ENCODE measurements around the gene PEAK1. TPM values are rescaled to one million over a fixed set of nuclear protein-coding genes. Genes with fewer than 3 reads are reported as not detected.

PEAK1 gene
- polyA plus RNA-seq, 3 donors = 27.4 to 33.5 (median 28.2) TPM

DNA sequence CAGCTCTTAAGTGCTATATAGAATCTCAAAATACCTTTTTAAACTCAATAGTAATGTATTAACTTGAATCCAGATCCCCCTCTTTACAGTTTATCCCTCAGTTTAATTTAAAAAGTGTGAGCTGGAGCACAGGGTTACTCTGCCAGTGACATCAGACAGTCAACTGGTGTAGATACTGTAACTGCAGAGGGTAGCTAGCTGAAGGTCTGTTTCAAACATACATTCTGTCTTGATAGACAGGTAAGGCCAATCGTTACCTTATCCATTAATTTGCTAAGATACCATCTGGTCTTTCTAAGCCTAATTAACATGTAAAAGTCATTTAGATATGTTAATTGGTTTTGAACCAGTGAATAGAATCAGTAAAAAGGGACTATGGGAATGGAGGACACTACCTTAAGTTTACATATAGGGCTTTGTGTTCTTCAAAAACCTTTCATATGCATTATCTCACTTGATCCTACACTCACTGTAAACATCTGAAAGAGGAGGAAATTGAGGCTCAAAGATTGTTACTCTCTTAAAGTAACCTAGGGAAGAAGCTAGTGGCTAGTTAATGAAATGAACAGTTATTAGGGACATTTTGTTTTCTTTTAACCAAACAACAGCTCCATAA, 289.5 kb downstream of the PEAK1 start:
- no peak for DNase-seq (ENCODE audit: extremely low read depth in 1 of 11, low read depth in 9 of 11, low spot score in 4 of 11)

DNA sequence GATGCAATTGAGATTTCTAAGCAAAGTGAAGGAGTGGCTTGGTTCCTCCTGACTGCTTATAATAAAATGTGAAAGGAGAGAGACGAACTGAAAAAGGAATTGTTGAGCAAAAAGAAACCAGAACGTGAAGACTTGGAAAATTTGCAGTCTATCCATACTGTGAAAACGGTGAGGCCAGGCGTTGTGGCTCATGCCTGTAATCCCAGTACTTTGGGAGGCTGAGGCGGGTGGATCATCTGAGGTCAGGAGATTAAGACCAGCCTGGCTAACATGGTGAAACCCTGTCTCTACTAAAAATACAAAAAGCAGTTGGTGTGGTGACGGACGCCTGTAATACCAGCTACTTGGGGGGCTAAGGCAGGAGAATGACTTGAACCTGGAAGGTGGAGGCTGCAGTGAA, 292.3 kb downstream of the PEAK1 start:
- DNase-seq (ENCODE audit: extremely low read depth in 1 of 11, low read depth in 9 of 11, low spot score in 4 of 11) = no peak

DNA sequence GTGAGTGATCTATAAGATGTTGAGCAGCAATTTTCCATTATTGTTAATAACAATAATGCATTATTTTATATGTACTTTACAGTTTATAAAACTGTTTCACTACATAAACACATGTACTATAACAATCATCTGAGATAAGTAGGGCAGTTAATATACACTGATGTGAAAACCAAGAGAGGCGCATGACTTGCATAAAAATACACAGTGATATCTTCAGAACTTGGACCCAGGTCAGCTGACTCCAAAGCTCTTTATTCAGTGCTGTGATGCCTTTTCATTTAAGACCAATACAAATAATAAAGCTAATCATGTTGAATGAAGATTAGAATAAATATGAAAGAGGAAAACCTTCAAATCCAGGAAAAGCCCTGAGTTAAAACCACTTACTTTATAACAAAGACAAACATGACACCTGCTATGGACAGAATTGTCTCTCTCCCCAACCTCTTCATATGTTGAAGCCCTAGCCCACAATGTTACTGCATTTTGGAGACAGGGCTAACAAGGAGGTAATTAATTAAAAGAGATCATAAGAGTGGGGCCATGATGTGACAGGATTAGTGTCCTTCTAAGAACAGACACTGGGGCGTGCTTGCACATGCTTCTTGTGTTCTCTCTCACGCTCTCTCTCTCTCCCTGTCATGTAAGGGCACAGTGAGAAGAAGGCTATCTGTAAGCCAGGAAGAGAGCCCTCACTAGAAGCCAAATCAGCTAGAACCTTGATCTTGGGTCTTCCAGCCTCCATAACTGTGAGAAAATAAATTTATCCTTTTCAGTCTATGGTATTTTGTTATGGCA, 293.2 kb downstream of the PEAK1 start:
- no peak for DNase-seq (ENCODE audit: extremely low read depth in 1 of 11, low read depth in 9 of 11, low spot score in 4 of 11)

DNA sequence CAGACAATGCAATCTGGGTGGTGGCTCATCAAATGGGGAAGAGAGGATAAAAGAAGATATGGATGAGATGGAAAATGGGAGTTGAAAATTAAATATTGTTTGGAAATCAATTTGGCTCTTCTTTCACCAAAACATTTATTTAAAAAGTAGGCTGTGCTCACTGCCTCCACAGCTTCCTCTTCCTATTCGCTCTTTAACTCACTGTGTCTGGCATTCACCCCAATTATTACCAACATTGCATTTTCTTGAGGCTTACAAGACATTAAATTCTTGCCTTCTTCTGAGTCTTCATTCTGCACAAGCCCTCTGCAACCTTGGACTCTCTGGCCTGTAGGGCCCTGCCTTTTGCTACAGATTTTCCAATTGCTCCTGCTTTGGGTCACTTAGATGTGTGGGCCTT, 296.1 kb downstream of the PEAK1 start:
- DNase-seq (ENCODE audit: extremely low read depth in 1 of 11, low read depth in 9 of 11, low spot score in 4 of 11) = no peak

DNA sequence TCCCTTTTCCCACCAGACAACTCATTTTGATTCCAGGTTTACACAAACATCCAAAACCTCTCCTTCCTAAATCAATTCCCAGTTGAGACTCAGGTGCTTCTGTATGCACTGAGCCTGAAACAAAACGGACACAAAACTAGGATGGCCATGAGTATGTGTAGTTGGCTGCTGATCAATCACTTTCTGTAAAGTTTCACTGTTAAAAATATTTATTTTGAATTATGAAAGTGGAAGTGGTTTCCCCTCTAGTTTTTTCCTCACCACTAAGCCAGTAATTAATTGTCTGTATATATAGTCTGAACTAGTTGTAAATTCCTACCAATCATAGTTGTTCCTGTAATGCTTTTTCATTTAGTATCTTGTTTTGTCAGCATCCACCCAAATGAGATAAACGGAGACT, 297.3 kb downstream of the PEAK1 start:
- DNase-seq (ENCODE audit: extremely low read depth in 1 of 11, low read depth in 9 of 11, low spot score in 4 of 11) = no peak

DNA sequence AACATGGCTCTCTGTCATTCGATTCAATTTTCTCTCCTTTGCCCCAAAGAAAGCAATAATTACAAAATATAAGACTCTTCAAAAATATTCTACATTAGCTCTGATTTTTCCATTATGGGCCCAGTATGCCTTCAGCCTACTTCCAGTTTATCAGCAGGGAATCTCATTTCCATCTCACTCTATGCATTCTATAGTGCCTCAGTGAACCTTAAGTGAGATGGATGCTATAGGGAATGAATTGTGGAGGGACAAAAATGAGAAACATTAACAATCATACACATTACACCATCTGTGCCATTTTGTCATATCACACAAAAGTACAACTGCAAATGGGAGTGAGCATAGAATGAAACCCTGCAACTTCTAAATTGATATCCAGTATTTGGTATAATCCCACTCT, 298.3 kb downstream of the PEAK1 start:
- DNase-seq (ENCODE audit: extremely low read depth in 1 of 11, low read depth in 9 of 11, low spot score in 4 of 11) = no peak

DNA sequence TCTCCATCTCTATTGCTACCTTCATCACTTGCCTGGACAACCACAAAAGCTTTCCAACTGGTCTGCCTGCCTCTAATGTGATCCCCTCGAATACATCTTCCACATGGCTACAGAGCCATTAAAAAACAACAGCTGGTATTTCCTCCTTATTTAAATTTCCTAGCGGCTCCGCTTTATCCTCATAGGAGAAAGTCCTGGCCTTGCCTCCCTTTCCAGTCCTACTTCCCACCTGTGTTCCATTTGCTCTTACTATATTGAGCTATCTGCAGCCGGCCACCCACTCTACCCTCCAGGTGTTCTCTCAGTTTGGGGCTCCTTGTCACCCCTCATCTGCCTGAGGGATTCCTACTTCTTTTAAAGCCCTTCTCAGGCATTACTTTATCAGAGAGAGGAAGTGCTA, 299.3 kb downstream of the PEAK1 start:
- no peak for DNase-seq (ENCODE audit: extremely low read depth in 1 of 11, low read depth in 9 of 11, low spot score in 4 of 11)

DNA sequence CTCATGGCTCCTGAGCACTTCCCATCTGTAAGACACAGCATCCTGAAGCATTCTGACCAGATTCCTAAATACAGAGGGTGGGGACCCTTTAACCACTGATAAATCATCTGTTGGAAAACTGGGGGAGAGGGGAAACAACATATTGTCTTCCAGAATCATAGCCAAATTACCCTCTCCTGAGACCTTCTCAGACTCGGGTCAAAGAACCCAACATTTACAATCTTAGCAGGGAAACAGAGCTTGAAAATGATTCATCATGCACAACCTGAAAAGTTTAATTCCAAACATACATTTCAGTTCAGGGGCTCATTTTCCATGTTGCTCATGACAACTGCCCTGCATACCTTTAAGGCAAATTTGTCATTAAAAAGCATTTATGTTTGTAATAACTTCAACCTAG, 300.5 kb downstream of the PEAK1 start:
- no peak for DNase-seq (ENCODE audit: extremely low read depth in 1 of 11, low read depth in 9 of 11, low spot score in 4 of 11)

DNA sequence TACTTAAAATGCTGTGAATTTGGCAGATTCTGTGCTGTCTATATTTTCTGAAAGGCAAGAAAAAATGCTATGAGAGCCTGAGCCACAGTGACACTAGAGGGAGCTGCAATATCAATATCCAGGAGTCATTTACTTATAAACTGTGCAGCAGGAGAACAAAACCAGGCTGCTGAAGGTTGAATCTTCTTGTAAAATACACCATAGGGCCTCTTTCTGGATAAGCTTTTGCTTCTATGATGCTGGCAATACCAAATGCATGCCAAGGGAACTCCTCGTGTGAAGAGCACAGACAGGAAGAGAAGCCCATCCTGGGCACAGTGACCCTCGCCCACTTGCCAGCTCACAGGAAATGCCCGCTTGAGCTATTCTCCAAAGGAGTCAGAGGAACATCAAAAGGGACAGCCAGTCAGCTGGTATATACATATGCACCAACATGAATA, 301.0 kb downstream of the PEAK1 start:
- peak in 9 of 11 donors; percentile 44 to 82 (median 57) for DNase-seq (ENCODE audit: extremely low read depth in 1 of 11, low read depth in 9 of 11, low spot score in 4 of 11)

DNA sequence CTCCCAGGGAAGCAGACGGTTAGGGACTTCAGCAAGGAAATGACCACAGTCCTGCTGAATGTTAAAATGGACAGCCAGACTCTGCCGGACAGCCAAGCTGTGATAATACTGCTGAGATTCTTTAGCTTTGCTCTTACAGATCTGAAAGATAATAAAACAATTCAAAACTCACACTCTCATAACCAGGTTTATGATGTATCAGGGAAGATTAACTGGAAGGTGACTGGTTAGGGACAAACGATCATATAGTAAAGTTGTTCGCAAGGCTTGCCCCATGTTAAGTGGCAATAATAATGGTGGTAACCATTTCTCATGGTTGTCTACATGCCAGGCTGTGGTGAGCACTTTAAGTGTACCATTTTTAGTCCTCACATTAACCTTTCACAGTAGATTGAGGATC, 304.7 kb downstream of the PEAK1 start:
- DNase-seq (ENCODE audit: extremely low read depth in 1 of 11, low read depth in 9 of 11, low spot score in 4 of 11) = no peak

DNA sequence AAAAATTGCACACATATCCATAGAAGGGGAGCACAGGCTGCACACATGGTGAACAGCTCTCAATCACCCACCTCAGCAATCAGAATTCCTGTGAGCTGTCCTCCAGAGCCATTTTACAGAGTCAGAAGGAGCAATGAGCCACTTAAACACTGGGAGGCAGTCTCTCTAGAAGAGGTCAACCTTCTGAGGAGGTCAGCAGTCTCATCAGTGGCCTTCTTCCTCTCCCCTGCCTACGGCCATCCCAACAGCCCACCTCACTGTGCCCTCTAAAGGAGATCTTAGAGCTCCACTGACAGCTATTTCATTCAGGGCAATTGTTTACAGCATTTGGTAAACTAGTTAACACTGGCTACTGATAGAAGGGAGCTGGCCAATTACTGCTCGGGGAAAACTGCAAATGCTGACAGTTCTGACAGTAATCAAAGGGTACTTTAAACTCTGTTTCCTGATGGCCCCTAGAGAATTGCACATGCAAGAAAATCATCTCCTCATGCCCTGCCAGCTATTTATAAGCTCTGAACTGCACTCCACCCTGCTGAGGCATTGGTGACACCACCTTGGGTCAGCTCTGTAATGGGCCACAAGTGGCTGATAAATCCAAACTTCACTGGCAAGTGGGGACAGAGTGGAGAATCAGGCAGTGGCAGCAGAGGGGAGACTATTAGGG, 306.9 kb downstream of the PEAK1 start:
- no peak for DNase-seq (ENCODE audit: extremely low read depth in 1 of 11, low read depth in 9 of 11, low spot score in 4 of 11)

DNA sequence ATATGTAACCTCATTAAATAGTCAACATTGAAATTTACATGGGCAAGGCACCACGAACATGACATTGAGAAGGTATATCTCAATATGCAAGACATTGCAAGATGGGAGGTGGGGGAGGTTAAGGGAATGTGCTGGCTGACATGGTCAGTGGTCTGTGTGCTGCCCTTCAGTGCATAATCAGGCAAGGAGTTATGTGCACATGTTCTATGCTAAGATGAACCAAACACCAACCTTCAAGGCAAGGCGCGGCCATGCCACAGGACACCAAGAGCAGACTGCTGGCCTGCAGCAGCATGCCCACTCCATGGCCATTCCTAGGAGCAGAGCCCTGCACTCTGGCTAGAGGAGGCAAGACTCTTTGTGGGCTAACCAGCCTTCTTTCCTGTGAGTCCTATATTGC, 308.1 kb downstream of the PEAK1 start:
- no peak for DNase-seq (ENCODE audit: extremely low read depth in 1 of 11, low read depth in 9 of 11, low spot score in 4 of 11)

DNA sequence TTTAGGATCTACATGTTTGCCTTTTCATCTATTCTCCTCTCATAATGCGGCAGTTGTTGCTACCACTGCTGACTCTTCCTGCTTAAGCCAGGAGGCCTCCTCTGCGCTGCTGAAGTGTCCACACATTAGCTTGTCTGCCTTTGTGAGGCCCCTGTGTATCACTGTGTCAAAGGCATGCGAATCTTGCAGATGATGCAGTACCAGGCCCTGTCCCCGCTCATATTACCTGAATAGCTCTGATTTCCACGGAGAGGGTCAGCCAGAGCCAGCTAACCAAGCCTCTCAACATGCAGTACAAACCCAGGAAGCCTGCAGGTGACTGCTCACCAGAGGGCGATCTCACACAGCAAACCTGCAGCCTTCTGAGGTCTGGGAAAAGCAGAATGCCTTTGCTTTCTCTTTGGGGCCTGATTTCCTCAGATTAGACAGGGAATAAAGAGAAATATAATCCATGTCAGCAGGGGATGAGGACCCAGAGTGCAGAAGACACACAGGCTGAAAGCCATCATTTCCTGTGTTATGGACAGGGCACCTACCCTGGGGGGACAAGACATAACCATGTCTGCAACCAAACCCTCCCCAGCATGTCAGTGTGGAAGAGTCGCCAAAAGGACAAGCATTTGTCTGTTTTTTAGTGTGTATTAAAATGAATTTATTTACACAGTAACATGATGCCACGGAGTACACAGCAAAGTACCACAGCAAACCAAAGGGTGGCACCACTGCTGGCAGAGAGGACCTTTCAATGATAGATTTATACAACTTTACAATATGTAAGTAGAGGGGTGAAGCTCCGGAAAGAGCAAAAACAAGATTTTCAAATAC, 312.2 kb downstream of the PEAK1 start:
- DNase-seq (ENCODE audit: extremely low read depth in 1 of 11, low read depth in 9 of 11, low spot score in 4 of 11) = peak in 9 of 11 donors; percentile 35 to 79 (median 66)

DNA sequence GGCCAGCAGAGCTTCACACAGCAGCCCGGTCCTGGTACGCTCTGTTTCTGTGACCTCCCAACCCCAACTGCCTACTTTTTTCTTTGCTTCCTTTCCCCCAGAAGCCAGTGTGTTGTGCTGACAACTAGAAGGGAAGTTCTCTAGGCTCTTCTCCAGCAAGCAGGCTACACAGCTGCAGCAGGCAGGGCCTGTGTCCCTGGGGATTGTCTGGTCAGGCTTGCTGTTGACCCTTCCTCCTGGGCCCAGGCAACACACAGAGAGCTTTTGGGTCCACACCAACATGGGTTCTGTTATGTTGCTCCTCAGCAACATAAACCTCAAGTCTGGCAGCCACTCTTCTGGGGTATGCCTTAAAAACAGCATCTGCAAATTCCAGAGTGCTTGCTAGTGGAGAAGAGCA, 312.8 kb downstream of the PEAK1 start:
- DNase-seq (ENCODE audit: extremely low read depth in 1 of 11, low read depth in 9 of 11, low spot score in 4 of 11) = no peak

DNA sequence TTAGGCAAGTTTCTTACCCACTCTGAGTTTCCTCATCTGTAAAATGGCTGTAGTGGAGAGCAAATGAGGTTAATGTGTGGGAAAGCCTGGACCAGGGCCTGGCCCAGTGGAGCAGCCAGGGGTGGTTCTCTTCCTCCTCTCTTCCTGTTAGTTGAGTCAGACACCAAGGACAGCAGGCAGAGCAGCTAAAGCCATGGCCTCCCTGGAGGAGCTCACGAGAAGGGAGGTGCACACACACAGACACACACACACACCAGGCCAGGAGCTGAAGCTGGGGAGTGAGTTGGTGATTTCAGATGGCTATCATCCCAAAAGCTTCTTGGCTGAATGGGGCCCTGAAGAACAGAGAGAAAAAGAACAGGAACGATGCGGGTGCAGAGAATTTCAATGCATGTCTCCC, 315.7 kb downstream of the PEAK1 start:
- DNase-seq (ENCODE audit: extremely low read depth in 1 of 11, low read depth in 9 of 11, low spot score in 4 of 11) = no peak

DNA sequence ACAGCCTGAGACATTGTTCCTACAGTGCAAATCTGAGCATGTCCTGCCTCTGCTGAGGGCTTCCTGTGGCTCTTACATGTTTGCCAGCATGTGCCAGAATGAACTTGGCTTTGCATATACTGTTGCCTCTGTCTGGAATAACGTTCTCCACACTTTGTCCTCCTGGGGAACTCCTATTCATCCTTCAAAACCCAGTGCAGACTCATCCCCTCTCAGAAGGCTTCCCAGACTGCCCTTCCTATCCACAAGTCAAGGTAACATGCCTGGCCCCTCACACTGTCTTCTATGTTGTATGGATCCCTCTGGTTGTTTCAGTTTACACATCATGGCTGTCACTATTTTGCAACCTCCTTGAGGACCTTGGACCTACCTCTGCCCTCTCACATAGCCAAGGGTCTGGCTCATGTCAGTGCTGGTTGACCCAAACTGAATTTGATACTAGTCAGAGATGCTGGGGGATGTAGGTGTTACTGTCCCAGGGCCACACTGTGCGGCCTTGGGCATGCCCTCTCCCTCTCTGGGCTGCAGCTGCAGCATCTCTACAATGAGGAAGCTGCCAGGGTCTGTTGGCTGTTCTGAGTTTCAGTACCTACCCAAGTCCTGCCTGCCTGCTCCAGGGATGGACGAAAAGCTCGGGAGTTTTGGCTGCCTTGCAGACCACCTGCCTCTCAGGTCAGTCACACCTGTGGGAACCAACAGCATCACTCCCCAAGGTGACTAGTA, 320.0 kb downstream of the PEAK1 start:
- DNase-seq (ENCODE audit: extremely low read depth in 1 of 11, low read depth in 9 of 11, low spot score in 4 of 11) = no peak

DNA sequence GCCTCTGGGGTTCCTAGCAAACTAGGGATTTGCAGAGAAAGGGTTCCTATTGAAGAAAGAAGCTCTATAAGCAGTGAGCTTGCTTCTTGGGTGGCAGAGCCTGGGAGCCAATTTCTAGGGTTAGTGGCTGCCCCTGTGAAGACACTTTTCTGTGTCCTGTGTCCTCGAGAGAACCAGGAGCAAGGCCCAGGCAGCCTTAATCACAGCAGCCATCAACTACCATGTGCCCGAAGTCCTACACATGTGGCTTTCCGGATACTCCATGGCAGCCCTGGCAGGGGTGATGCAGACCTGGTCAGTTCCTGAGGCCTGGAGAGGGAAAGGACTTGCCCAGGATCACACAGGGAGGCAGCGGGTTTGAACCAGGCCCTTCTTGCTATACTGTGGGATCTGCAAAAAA, 321.3 kb downstream of the PEAK1 start:
- DNase-seq (ENCODE audit: extremely low read depth in 1 of 11, low read depth in 9 of 11, low spot score in 4 of 11) = no peak

DNA sequence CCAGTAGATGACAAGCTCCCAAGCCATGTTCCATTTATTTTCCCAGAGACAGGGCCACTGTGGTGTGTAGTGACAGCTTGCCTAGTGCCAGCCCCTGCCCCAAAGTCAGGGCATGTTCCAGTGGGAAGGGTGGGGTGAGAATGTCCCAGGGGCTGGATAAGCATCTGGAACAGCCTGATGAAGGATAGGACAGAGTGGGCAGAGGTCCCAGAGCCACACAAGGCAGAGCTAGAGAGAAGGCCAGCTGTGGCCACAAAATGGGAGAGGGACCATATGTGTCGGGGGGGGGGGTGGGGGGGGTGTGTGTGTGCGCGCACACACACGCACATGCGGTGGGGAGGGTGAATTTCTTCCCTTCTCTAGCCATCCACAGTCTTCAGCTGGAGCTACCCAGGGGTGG, 322.0 kb downstream of the PEAK1 start:
- DNase-seq (ENCODE audit: extremely low read depth in 1 of 11, low read depth in 9 of 11, low spot score in 4 of 11) = no peak

DNA sequence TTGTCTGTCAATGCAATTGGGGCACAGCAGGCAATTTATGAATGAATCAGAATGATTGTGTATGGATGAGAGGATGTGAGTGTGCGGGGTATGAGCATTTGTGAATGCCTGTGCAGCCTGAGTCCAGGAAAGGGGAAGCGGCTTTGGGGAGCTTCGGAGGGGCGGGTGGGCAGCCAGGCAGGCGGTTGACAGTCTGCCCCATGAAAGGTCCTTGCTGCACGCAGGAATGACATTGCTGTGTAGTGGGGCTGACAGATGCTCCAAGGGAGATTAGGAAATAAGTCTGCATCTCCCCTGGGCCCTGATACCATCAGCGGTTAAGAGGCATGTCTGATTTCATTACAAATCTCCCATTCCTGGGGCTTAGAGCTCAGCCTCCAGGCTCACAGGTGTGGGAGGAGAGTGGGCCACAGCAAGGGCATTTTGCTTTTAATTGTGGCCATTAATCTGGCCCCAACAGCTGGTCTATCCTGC, 322.6 kb downstream of the PEAK1 start:
- no peak for DNase-seq (ENCODE audit: extremely low read depth in 1 of 11, low read depth in 9 of 11, low spot score in 4 of 11)

All from renal cortex interstitium (tissue), 11 donors.